ENCODE data around the gene SH3GL2.

The SH3GL2 gene

GRCh38 chr9:17578911-17579793 lies at the start of gene SH3GL2:
Gene SH3GL2, plus strand, starts transcription at chr9:17579066.
- no peak for DNase-seq

GRCh38 chr9:17531642-17532254 lies 47.1 kb upstream of the SH3GL2 start:
- DNase-seq = peak; percentile 47

GRCh38 chr9:17532461-17532860 lies 46.4 kb upstream of the SH3GL2 start:
- DNase-seq = no peak

- no peak for DNase-seq
Observed at GRCh38 chr9:17535176-17535575, 43.7 kb upstream of the SH3GL2 start.

GRCh38 chr9:17536027-17536426 lies 42.8 kb upstream of the SH3GL2 start:
- no peak for DNase-seq

GRCh38 chr9:17551023-17551422 lies 27.8 kb upstream of the SH3GL2 start:
- no peak for DNase-seq

GRCh38 chr9:17555362-17556054 lies 23.4 kb upstream of the SH3GL2 start:
- no peak for DNase-seq

GRCh38 chr9:17556255-17556654 lies 22.6 kb upstream of the SH3GL2 start:
- DNase-seq = no peak

GRCh38 chr9:17556935-17557334 lies 21.9 kb upstream of the SH3GL2 start:
- no peak for DNase-seq

- DNase-seq = no peak
Observed at GRCh38 chr9:17571825-17572224, 7.0 kb upstream of the SH3GL2 start.

- no peak for DNase-seq
Observed at GRCh38 chr9:17574342-17574741, 4.5 kb upstream of the SH3GL2 start.

GRCh38 chr9:17578577-17578910 lies 322 bp upstream of the SH3GL2 start:
- DNase-seq = no peak

- DNase-seq = no peak
Observed at GRCh38 chr9:17580119-17580518, 1.3 kb downstream of the SH3GL2 start.

GRCh38 chr9:17587113-17587512 lies 8.2 kb downstream of the SH3GL2 start:
- no peak for DNase-seq

- DNase-seq = no peak
Observed at GRCh38 chr9:17588395-17588794, 9.5 kb downstream of the SH3GL2 start.

- no peak for DNase-seq
Observed at GRCh38 chr9:17588941-17589340, 10.1 kb downstream of the SH3GL2 start.

GRCh38 chr9:17589771-17590170 lies 10.9 kb downstream of the SH3GL2 start:
- no peak for DNase-seq

GRCh38 chr9:17594961-17595360 lies 16.1 kb downstream of the SH3GL2 start:
- no peak for DNase-seq

GRCh38 chr9:17597977-17598376 lies 19.1 kb downstream of the SH3GL2 start:
- no peak for DNase-seq

- DNase-seq = no peak
Observed at GRCh38 chr9:17600962-17601593, 22.2 kb downstream of the SH3GL2 start.

GRCh38 chr9:17604556-17604955 lies 25.7 kb downstream of the SH3GL2 start:
- no peak for DNase-seq

- no peak for DNase-seq
Observed at GRCh38 chr9:17609312-17610005, 30.6 kb downstream of the SH3GL2 start.

- no peak for DNase-seq
Observed at GRCh38 chr9:17611342-17611741, 32.5 kb downstream of the SH3GL2 start.

All from inflammatory macrophage treated with lipopolysaccharide for 4 hours (primary cell).